ENCODE measurements around the gene ELK3.

The ELK3 gene

DNA sequence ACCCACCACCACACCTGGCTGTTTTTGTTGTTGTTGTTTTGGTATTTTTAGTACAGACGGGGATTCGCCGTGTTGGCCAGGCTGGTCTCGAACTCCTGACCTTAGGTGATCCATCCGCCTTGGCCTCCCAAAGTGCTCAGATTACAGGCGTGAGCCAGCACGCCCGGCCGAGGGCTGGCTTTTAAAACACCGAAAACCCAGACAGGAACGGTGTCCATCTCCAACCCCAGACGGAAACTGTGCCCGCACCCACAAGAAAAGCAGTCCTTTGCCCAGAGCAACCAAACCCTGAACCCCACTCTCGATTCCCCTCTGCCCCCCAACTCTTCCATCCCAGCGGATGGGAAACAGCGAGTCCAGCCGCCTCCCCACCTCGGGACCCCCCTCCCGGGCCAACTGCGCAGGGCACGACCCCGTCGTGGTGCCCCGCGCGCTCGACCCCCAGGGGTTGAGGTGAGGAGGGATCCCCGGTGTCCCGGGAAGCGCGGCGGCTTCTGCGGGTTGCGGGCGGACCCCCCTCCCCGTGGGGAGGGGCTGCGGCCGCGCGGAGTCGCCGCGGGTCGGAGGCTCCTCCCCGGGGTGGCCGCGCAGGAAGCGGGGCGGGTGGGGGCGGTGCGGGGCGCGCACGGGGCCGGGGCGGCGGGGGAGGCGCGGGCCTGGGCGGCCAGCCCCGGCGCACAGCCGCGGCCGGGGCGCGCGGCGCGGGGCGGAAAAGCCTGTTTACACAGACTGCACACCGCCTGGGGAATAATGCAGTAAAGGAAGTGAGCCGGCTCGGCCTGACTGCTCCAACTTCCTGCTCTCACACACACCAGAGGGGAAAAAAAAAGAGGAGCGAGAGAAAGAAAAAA lies at the start of gene ELK3:
TSS of gene ELK3 (plus strand) at position 651 of the 851 bp plus-strand sequence.
- peak; percentile 42 to 62 (median 56) for DNase-seq

DNA sequence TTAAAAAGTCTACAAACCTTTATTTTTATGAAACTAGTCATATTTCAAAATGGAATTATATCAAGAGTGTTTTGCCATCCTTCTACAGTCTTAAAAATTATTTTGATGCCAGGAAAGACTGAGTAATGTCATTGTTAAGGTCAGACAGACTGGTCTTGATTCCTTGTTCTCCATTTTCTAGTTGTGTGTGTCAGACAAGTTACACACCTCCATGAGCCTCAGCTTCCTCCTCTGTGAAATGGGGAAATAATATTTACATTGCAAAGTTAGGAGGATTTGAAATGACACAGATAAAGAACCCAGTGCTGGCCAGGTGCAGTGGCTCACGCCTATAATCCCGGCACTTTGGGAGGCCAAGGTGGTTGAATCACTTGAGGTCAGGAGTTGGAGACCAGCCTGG lies 47.4 kb upstream of the ELK3 start:
- DNase-seq, result no peak

DNA sequence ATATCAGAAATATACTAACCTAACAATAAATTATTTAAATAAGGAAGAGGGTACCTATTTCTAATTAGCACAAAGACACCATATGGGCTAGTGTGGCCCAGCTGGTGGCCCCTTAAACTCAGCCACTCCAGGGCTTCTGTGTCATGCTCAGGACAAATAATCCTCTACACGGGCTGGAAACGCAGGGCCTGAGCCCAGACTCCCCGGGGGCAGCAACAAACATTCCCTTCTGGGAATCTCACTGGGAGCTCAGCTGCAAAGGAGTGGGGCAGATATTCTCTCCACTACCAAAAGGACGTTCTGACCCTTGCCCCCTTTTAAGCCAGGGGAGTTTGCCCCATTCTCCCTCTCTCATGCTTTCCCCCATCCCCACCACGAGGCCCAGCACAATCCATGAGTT lies 43.7 kb upstream of the ELK3 start:
- no peak for DNase-seq

DNA sequence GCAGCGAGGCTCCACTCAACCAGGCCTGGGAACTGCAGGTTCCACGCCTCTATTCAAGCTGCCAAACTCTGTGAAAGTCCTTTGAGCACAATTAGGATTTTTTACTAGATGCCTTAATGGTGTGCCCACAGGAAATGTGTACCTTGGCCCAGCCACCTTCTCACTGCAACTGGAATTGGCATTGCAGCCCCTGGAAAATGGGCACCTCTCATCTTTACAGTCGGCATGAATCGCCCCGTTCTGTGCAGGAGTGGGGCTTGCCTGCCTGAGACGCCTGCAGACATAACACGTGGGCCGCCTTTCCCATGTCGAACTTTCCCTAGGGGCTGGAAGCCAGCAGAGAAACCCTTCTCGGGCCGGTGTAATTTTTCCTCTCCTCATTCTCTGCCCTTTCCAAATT lies 42.0 kb upstream of the ELK3 start:
- DNase-seq, result no peak

DNA sequence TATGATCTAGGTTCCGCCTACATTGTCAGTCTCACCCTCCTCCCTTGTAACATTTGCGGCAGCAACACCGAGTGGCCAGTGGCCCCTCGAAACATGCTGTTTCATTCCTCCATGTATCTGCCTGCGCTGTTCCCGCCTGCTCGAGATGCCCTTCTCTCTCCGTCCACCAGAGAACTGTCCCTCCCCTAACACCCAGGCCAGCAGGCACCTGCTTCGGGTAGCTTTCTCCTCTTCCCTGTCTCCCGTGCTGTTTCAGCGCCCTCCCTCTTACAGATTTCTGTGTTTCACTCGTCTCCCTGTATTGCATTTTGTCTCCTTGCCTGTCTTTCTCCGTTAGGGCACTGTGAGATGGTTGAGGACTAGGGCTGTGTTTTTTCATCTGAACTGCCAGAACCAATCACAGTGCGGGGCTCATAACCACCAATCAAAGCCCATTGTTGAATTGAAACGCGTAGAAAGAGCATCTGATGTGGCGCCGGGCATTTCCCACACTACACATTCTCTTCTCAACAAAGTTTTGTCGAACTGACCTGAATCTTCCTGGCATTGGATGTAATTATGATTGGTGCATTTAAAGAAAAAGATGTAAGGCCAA lies 40.9 kb upstream of the ELK3 start:
- DNase-seq, result no peak

DNA sequence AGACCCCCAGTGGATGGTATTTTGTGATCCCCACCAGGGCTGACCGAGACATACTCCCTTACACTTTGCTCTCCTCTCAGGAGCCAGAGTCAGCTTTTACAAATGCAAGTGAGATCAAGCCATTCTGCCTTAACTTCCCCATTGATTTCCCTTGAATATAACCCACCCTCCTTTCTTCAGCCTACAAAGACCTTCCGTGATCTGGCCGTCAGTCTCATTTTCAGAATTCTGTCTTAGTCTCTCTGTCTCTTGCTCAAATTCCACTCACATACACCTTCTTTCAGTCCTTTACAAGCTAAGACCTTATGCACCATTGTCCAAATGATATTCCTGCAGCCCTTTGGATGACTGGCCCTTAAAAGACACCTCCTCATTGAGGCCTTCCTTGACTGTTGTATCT lies 39.0 kb upstream of the ELK3 start:
- no peak for DNase-seq

DNA sequence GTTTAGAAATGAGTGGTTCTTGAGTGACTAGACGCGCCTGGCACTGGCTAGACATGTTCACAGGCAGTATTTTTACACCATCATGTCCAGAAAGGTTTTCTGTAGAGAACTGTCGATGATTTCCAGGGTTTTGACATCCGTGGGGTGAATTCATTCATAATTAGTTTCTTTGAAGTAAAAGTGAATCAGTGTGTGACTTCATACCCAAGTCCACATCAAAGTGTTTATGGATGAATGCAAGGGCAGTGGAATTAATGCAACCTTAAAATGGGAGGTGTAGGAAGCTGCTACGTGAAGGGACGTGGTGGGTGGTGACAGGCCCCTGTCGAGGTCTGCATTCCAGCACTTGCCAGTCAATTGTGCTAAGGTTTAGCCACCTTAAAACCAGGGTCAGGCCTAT lies 38.4 kb upstream of the ELK3 start:
- no peak for DNase-seq

DNA sequence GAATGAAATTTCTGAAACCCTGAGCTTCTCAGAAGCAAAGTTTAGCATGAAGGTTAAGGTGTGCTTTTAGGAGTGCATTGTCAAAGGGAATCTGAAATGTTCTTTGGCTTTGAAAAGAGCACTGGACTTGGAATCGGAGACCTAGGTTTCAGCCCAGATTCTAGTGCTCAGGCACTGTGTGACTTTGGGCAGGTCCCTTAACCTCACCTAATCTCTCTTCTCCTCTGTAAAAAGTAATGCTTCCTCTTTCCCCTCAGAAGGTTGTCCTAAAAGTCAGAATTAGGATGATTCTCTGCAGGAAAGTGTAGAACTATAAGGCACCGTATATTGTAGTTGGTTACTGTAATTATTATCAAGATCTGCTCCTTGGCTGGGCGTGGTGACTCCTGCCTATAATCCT lies 38.0 kb upstream of the ELK3 start:
- no peak for DNase-seq

DNA sequence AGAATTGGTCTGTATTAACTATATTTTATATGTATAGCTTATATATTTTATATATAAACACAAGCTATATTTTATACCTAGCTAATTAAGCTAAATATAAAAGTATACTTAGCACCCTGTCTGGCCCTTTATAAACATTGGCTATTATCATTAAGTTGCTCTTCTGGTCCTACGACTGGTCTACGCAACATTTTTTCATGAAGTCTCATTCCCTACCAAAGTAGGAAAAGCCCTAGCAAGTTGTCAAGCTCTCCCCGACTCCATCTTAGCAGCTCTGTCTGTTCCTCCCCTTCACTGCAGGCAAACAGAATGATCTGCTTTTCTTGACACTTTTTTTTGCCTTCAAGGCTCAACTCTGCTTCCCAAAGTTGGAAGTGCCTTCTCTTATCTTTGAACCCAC lies 36.7 kb upstream of the ELK3 start:
- DNase-seq, result no peak

DNA sequence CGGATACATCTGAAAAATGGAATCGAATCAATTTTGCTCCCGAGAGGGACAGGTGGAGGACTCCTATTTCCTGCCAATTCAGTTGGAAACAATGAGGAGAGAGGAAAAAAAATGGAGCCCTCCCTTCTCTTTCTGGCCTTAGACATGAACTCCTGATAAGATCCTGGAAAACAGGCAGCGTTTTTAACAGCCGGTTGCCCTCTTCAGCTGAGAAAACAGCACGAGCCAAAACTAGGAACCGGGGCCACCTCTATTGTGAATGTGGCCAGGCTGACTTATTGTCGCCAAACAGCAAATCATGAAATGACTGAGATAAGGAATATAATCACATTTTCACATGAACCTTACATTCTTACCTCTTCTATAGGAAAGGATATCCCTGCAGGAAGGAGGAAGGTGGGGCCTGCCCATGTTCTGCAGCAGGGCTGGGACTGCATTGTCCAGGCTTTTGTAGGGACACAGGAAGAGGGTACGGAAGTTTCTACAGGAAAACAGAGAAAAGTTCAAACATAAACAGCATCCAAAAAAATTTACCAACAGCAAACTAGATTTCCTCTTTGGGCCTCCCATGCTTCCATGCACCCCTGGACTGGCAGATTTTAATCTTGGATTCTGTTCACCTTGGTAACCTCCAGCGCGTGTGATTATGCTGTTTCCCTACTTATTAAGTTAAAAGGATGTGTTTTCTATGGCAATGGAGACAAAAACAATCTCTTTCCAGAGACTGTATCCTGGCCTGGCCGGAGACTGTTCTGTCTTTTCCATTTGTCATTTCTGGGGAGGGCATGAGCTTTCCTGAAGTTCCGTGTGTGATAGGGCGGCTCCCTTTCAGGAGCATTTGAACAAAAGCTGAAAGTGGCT lies 29.0 kb upstream of the ELK3 start:
- no peak for DNase-seq

DNA sequence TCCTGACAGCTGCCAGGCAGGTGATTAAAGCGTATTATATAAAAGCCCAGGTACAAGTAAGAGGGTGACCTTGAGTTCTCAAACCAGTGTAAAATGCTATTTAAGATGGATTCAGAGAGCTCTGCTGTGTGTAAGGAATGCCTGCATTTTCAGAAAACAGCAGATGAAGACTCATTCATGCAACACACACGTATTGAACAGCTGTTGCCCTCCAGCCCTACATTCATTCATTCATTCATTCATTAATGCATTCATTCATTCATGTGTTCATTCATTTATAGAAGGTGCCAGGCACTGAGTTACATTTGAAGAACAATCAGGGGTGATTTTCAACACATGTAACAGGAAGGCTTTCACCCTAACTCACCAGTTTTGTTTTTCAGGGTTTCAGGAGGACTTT lies 27.4 kb upstream of the ELK3 start:
- no peak for DNase-seq

DNA sequence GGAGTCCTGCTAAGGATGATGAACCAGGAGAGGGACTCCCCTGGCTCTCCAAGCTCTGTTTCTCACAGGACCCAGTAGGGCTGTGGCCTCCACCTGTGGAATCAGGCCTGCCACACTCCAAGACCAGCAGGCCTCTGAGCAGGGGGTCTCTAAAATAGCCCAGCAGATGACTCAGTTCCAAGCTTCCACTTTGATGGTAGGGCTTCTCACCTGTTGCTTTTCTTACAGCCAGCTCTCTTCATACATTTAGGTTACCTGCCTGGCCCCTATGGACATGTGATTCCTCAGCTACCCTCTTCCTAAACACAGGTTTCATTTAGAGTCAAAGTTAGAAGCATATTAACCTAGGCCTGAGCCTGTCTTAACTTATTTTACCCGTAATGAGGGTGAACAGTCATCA lies 26.7 kb upstream of the ELK3 start:
- no peak for DNase-seq

DNA sequence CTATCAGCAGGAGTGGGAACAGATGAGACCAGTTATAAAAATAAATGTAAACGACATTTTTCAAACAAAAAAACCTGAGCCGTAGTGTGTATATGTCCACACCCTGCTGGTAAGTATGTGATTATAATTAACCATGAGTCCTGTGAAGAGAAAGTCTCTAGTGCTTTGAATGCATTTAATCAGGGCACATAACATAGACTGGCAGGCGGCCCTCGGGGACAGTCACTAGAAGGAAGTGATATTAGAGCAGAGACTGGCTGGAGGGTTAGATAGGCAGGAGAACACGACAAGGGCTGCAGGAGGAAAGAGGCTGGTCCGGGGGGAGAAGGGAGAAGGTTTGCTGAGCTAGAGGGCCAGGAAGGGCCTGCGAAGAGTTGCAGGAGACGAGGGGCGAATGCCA lies 23.8 kb upstream of the ELK3 start:
- no peak for DNase-seq

DNA sequence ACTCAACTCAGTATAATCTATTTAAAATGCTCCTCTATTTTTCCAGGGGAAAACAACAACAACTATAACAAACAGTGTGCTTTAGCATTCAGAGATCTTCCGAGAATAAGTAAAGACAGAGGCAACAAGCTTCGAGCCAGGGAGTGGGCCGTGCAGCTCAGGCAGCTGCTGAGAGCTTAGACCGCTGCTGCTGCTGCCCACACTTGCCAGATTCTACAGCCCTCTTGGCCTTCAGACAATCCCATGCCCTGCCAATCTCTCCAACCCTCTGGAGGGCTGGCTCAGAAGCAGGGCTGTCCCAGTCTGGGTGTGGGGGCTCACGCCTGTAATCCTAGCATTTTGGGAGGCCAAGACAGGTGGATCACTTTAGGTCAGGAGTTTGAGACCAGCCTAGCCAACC lies 23.4 kb upstream of the ELK3 start:
- no peak for DNase-seq

DNA sequence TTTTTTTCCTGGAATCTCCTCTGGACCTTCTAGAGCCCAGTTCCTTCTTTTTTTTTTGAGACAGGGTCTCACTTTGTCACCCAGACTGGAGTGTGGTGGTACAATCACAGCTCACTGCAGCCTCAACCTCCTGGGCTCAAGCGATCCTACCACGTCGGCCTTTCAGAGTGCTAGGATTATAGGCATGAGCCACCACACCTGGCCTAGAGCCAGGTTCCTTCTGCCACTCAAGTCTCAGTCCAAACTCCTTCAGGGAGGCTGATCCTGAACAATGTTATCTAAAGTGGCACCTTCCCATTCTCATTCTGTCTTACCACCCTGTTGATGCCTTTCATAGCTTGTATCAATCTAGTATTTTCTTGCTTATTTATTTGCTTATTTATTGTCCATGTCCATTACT lies 22.3 kb upstream of the ELK3 start:
- no peak for DNase-seq

DNA sequence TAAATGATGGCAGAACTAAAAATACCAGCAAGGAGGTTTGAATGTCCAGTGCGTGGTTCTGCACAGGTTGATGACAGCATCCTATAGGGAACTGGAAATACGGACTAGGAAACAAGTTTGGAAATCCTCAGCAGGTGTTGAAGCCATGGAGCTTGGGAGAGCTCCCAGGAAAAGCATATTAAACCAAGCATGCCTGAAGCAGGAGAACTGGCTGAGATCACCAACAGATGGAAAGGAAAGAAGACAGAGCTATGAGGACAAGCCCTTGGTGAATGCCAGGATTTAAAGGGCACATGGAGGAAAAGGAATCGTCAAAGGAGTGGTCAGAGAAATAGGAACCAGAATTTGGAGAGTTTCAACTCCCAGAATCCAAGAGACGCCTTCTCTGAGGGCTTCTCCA lies 21.2 kb upstream of the ELK3 start:
- no peak for DNase-seq

DNA sequence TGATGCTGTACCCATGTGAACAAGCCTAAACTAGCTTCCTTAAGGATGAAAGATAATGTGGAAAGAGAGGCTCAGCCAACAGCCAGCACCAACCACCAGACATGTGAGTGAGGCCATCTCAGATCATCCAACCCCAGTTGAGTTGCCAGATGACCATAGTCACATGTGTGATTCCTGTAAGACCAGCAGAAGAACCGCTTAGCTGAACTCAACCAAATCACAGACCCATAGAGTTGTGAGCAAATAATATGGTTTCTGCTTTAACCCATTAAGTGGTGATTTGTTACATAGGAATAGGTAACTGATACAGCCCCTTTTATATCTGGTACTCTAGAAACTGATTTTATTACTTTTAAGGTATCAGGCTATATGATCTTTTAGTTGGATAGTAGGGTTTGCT lies 17.6 kb upstream of the ELK3 start:
- DNase-seq, result no peak

DNA sequence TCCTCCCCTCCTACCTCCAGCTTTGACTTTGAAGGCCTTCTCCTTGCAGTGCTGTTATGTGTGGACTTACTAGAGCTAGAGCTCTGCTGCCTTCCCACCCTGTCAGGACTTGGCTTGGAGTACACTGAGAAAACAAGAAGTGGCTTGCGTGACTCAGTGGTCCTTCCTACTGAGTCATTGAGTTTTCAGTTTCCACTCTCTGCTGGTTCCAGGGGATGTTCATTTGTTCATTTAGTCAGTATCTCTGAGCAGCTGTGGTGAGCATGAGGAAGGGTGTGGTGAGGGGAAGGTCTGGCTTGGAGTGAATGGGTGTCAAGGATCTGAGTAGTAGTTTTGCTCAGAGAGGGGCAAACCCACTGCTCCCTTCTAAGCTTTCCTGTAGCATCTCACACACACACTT lies 17.2 kb upstream of the ELK3 start:
- DNase-seq, result no peak

DNA sequence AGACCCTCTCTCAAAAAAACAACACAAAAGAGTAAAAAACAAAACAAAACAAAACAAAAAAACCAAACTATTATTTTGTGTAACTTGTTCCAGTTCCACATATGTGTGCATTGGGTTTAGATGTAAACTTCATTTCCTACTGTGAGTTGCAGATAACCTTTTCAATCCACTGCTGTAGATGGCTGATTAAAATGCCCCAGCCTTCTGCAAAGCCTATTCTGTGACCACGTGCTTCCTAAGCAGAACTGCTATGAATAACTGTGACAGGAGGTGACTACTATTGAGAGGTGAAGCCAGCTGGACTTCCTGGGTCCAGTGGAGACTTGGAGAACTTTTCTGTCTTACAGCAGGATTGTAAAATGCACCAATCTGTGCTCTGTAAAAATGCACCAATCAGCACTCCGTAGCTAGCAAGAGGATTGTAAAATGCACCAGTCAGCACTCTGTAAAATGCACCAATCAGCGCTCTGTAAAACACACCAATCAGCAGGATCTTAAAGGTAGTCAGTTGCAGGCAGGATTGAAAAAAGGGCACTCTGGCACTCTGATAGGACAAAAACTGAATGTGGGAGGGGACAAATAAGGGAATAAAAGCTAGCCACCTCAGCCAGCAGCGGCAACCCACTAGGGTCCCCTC lies 10.3 kb upstream of the ELK3 start:
- no peak for DNase-seq

DNA sequence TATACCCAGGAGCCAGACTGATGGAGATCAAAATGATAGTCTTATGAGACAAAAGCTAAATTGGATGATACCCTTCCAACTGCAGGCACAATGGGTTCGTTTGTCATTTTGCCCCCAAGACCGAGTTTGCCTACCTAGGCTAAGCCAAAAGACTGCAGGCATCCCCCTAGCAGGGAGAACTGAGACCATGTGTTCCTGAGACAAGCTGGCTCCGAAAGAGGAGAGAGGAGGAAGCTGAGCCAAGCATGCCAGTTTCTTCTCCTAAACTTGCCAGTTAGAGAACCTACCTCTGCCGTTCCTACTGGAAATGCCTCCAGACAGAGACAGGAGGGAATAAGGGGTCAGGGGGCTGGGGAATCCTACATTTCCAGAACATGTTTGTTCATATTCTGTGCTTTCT lies 8.3 kb upstream of the ELK3 start:
- no peak for DNase-seq

DNA sequence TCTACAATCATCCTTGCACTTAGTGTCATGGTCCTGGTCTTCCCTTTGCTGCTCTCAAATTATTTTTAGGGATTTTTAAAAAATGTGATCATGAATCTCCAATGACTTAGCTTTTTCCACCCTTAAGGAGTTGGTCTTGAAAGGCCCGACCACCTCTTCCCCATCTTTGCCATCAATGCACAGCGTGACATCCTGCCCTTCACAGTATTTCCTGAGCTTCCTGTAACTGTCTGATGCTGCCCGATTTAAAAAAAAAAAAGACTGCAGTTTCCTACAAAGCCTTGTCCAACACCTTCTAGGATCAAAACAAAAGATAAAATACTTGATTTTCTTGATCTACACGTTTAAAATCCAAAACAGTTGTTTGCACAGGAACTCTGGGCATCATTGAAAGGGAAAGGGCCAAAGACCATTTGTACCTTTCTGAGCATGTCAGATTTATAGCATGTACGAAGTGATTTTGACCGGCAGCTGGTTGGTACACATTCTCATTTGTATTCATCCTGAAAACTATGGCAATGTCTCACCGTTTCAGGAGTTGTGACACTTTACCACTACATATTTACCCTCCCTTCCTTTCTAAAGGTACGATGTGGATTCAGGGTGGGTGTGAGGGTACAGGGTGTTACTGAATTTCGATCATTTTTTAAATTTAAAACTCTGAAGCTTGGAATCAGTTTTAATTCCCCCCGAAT lies 7.4 kb upstream of the ELK3 start:
- DNase-seq, result no peak

DNA sequence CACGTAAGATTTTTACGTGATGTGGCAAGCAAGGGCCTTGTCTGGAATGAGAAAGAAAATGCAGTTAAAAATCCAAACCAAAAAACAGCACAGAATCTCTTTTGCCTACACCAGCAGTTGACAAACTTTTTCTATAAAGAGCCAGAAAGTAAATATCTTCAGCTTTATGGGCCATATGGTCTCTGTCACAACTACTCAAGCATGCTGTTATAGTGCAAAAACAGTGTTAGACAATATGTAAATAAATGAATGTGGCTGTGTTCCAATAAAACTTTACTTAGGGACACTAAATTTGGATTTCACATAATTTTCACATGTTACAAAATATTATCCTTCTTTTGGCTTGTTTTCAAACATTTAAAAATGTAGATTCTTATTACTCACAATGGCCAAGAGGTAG lies 6.2 kb upstream of the ELK3 start:
- no peak for DNase-seq

DNA sequence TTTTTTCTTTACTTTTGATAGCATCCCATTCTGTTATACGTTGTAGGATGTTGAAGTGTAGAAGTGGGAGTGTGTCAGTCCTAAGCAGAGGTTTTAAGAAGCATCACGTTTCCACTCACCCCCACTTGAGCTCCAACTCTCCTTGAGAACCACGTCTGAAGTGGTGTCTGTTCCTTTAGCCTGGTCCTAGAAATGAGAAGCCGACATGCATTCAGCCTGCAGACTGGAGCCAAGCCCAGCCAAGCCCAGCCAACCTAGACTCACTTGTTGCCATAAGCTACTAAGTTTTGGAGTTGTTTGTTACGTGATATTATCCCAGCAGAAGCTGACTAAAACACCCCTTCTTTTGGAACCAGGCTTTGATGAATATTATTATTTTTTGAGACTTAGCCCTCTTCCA lies 4.4 kb upstream of the ELK3 start:
- no peak for DNase-seq
